ENCODE data around the gene RSU1.
"Not testable (repeated sequence)": the region's sequence is repeated elsewhere in the genome, so short reads cannot be mapped to it uniquely, and the experiment has no call there.

RSU1 gene

DNA sequence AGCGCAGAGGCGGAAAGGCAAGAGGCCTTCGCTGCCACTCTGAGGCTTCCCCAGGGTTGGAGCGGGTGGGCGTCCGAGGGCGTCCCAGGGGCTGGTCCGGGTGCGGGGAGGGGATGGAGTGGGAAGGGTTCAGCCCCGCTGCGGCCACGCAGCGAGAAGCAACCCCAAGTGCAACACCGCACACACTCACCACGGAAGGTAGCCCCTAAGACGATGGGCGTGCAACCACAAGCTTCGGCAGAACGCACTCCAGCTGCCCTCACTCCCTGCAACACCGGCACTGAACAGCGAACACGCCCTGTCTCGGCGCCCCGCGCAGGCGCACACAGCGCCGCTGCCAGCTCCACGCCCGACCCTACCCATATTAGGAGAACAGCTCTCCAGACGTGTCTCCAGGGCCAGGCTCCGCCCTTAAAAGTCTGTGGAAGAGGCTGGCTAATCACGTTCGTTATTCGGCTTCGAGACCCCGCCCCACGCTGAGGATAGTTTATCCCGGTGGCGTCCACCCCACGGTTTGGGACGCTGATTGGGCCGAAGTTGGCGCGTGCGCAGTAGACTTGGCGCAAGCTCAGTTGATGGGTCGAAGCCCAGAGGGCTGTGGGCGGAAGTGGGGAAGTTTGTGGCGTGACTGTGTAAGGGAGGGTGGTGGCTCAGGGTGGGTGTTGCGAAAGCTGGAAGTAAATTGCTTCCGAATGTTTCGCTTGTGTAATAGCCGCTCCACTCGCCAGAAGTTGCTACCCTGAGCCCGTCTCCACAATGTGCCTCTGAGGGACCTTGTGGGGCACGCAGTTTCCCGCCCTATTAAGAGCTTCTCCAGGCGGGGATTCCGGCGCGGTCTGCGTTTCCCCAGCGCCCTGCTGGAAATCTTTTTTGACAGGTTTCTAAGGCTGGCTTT, at the start of gene RSU1:
Gene RSU1, minus strand, starts transcription at position 300 of the 895 bp plus-strand sequence. CDS start 343 bp downstream, outside the sequence.
- DNase-seq, result peak; percentile 100

- DNase-seq, result no peak
Measured at GRCh38 chr10:16866541-16867275, 49.5 kb upstream of the RSU1 start.

DNA sequence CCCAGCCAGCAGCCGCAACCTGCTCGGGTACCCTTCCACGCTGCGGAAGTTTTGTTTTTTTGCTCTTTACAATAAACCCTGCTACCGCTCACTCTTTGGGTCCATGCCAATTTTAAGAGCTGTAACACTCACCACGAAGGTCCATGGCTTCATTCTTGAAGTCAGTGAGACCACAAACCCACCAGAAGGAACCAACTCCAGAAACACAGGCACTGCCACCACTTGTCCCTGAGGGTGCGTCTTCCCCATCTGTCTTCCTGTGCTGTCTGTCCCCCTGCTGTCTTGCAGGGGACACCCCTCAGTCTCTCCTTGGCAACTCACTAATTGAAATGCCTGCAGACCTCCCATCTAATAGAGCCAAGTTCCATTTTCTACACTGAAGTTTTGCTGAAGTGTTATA, 48.5 kb upstream of the RSU1 start:
- DNase-seq, result no peak

DNA sequence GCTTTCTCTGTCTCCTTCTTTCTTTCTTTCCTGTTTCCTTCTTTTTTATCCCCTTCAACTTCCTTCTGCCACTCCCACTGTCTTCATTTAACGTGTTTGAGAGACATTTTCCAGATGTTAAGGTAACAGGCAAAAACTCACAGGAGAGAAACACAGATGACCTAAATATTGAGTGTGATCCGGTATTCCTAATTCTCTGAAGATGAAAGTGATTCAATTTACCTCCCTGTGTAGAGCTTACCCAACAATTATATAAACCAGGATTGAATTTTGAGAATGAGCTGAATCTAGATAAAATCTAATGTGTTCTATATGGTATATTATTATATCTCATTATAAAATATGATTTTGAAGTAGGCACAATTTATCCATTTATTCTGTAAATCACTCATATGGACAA, 46.5 kb upstream of the RSU1 start:
- no peak for DNase-seq

DNA sequence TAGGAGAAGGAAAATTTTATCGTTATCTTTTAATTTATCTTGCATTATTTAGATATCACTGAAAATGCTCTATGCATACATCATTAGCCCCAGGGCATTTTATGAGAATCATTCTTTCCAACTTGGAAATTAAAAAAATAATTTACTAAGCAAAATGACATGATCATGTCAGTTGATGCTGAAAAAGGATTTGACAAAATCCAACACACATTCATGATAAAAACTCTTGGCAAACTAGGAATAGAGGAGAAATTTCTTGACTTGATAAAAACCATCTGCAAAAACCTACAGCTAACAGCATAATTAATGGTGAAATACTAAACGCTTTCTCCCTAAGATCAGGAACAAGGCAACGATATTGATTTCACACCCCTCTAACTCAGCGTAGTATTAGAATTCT, 40.2 kb upstream of the RSU1 start:
- DNase-seq, result no peak

- no peak for DNase-seq
Measured at GRCh38 chr10:16856567-16856966, 39.3 kb upstream of the RSU1 start.

DNA sequence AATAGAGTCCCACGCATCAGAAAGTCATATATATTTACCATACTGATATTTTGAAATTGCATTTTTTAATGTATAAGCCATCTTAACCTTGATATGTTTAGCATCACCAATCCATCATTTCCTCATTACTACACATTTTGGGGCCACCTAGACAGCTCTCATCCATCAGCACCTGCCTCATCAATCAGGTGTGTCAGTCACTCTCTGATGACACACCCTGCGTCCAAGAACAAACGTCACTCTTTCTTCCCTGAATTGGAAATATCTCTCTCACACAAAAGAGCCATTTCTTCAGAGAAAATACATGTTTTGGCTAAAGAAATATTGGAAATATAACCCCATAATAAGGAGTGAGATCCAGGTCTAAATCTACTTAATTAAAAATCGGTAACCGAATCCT, 38.9 kb upstream of the RSU1 start:
- DNase-seq, result no peak

- no peak for DNase-seq
Measured at GRCh38 chr10:16854623-16855022, 37.4 kb upstream of the RSU1 start.

GRCh38 chr10:16853809-16854208, 36.6 kb upstream of the RSU1 start:
- DNase-seq, result no peak

DNA sequence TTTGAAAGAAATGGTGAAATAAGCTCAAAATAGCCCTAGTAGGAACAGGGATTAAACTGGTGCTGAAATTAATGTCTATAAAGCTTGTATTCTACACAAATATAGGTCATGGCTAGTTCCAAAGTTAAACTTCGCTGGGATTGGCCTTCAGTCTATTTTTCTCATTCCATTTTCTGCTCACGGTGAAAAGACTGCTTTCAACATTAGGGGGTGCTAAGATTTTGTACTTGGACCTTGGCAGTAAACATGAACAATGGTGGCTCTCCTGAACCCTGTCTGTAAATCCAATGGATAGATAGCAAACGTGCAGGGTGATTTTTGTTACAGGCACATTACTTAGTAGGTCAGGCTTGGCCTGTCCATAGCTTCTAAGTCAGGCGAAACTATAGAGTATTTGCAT, 36.0 kb upstream of the RSU1 start:
- no peak for DNase-seq

DNA sequence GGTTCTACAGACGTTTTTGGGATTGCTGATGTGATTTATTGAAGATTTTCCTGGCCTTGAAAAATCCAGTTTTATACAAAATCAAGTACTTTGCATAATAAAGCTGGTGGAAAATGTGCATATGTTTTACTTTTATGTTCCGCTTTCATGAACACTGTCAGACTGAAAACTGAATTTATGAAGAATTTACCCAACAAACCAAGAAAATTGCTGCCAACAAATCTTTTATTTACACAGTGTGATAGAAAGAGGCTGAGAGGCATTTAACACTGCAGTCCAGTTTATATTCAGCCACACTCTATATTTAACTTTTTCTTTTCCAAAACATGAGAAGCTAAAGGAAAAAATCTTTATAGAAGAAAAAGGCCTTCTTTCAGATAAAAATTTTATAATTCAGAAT, 35.4 kb upstream of the RSU1 start:
- no peak for DNase-seq

GRCh38 chr10:16848562-16849154, 31.4 kb upstream of the RSU1 start:
- no peak for DNase-seq

- DNase-seq, result no peak
Measured at GRCh38 chr10:16847644-16848043, 30.4 kb upstream of the RSU1 start.

DNA sequence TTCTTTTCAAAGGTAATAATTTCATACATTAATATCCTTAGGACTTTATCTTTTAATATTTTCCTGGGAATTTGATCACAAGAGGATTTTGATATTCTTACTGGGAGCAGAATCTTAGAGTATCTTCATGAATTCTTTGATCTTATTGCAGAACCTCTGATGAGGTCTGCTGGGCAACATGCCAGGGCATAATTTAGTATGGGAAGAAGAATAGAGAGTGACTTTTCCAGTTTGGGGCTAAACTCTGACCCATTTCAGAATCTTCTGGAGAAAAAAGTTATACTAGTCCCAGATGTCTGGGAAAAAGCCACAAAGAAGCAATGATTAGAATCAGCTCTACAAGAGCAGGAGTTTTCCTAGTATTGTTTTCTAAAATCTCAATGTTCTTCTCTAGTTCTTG, 28.0 kb upstream of the RSU1 start:
- no peak for DNase-seq

GRCh38 chr10:16843252-16843870, 26.1 kb upstream of the RSU1 start:
- no peak for DNase-seq

DNA sequence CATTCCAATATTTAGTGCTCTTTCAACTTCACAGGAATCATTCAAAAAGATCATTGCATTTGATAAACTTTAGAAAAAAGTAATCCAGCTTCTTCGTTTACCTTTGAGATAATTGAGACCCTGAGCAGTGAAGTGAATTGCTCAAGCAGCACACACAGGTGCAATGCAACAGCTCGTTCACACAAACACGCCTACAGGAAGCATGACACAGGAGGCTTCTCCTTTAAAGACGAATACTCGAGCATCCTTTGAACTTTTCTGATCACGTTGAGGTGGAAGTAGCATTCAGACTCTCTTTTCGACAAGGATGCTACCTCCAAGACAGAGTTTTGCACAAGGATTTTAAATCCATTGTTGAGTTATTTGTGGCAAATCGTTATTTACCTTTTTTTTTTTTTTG, 18.0 kb upstream of the RSU1 start:
- DNase-seq, result no peak

- no peak for DNase-seq
Measured at GRCh38 chr10:16832351-16833080, 15.3 kb upstream of the RSU1 start.

GRCh38 chr10:16828701-16829175, 11.5 kb upstream of the RSU1 start:
- no peak for DNase-seq

DNA sequence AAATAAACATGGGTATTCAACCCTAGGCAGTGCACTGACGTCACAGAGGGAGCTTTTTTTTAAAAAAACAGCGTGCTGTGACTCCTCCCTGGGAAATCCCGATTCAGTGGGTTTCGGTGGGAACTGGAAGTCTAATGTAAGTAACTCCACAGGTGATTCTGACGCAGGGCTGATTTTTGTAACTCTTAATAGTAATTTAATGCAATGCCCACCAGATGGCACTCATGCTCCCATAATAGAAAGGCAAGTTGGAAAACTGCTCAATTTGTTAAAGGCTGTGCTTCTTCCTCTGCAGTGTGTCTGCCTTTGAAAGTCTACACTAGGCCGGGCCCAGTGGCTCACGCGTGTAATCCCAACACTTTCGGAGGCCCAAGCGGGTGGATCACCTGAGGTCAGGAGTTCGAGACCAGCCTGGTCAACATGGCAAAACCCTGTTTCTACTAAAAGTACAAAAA, 10.9 kb upstream of the RSU1 start:
- peak; percentile 62 to 66 for DNase-seq

- DNase-seq, result not testable (repeated sequence)
Measured at GRCh38 chr10:16827474-16827873, 10.2 kb upstream of the RSU1 start.

DNA sequence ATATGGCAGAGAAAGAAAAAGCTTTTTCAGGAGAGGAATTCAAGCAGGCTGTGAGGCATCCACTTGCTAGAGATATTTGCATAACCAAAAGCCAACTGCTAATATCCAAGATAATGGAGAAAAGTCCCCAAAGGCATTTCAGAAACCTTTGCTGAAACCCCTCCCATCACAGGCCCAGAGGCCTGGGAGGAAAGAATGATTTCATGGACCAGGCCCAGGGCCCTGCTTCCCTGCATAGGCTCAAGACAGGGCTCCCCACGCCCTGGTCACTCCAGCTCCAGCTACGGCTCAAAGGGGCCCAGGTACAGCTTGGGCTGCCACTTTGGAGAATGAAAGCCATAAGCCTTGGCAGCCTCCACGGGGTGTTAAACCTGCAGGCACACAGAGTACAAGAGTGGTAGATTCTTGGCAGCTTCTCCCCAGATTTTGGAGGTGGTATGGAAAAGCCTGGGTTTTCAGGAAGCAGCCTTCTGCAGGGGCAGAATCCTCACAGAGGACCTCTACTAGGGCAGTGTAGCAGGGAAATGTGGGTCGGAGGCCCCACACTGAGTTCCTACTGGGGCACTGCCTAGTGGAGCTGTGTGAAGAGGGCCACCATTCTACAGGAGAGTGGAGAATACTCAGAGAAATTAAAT, 5.6 kb upstream of the RSU1 start:
- no peak for DNase-seq

- no peak for DNase-seq
Measured at GRCh38 chr10:16822027-16822426, 4.8 kb upstream of the RSU1 start.

All from activated T-cell treated with anti-CD3 and anti-CD28 coated beads, Interleukin-2, amount 50 U/mL, for 48 hours (primary cell).